ENCODE data around the gene FAM3B. TPM values are rescaled to one million over a fixed set of nuclear protein-coding genes. Genes with fewer than 3 reads are reported as not detected.

Gene FAM3B
- total RNA-seq, 2 donors from 2014 or later, result 1.5 to 11.8 TPM

- no peak for TF ChIP-seq CTCF (IDR thresholded peaks at IDR 0.05)
- Histone ChIP-seq H3K27me3 (replicated peaks; ENCODE audit: insufficient read depth) (no peaks in the 10 kb centered on the region), H3K36me3 (no peaks in the 10 kb centered on the region), H3K4me3 (peak overlapping the region; percentile 59), H3K9me3 (no peaks in the 10 kb centered on the region), H3K4me1 (ENCODE audit: control insufficient read depth in 1 of 2, low read depth in 2 of 2) (no peaks in the 10 kb centered on the region), H3K27ac (peak overlapping the region in 1 of 2 donors; percentile 26)
- DNase-seq (ENCODE audit: low spot score), result no peak
- ATAC-seq (ENCODE audit: insufficient number of reproducible peaks, low FRiP score, low read depth), result no peak
These were observed 44.6 kb downstream of the FAM3B start for GRCh38 chr21:41361053-41361785.

- H3K4me3 ChIP-seq, result peak within 1 kb of the TSS; percentile 59
- peak within 1 kb of the TSS in 1 of 2 donors; percentile 26 for H3K27ac ChIP-seq
- no peak for TF ChIP-seq CTCF (IDR thresholded peaks at IDR 0.05)
- DNase-seq (ENCODE audit: low spot score) (no peak), ATAC-seq (ENCODE audit: insufficient number of reproducible peaks, low FRiP score, low read depth) (no peak)
- no peaks in the 10 kb centered on the region for H3K27me3 ChIP-seq (replicated peaks; ENCODE audit: insufficient read depth)
- no peaks in the 10 kb centered on the region for H3K36me3 ChIP-seq
- no peaks in the 10 kb centered on the region for H3K4me1 ChIP-seq (ENCODE audit: control insufficient read depth in 1 of 2, low read depth in 2 of 2)
- H3K9me3 ChIP-seq, result no peaks in the 10 kb centered on the region
These were observed 45.4 kb downstream of the FAM3B start, which contains the start of gene MX2 for GRCh38 chr21:41361786-41362604. TSS of gene MX2 (plus strand) at chr21:41362027. CDS start at chr21:41376907, 14,880 bp downstream.

GRCh38 chr21:41362605-41363369, 46.2 kb downstream of the FAM3B start:
- ATAC-seq (ENCODE audit: insufficient number of reproducible peaks, low FRiP score, low read depth) (no peak), DNase-seq (ENCODE audit: low spot score) (no peak)
- H3K27ac ChIP-seq, result no peak overlapping the region
- H3K27me3 ChIP-seq (replicated peaks; ENCODE audit: insufficient read depth), result no peaks in the 10 kb centered on the region
- no peaks in the 10 kb centered on the region for H3K4me1 ChIP-seq (ENCODE audit: control insufficient read depth in 1 of 2, low read depth in 2 of 2)
- TF ChIP-seq CTCF (IDR thresholded peaks at IDR 0.05), result no peak
- H3K36me3 ChIP-seq, result no peaks in the 10 kb centered on the region
- H3K9me3 ChIP-seq, result no peaks in the 10 kb centered on the region
- peak overlapping the region; percentile 59 for H3K4me3 ChIP-seq

GRCh38 chr21:41363370-41364270, 47.0 kb downstream of the FAM3B start:
- H3K4me3 ChIP-seq, result peak overlapping the region; percentile 59
- no peaks in the 10 kb centered on the region for H3K36me3 ChIP-seq
- no peak overlapping the region for H3K27ac ChIP-seq
- ATAC-seq (ENCODE audit: insufficient number of reproducible peaks, low FRiP score, low read depth) (no peak), DNase-seq (ENCODE audit: low spot score) (no peak)
- H3K9me3 ChIP-seq, result no peaks in the 10 kb centered on the region
- TF ChIP-seq CTCF (IDR thresholded peaks at IDR 0.05), result no peak
- H3K4me1 ChIP-seq (ENCODE audit: control insufficient read depth in 1 of 2, low read depth in 2 of 2), result peaks cover under 1% of the 10 kb centered on the region in 2 donors
- H3K27me3 ChIP-seq (replicated peaks; ENCODE audit: insufficient read depth), result no peaks in the 10 kb centered on the region

All from thoracic aorta (tissue), 2 donors.